Kidney epithelial cell (primary cell): ENCODE results near the gene CLK2. TPM values are rescaled to one million over a fixed set of nuclear protein-coding genes. Genes with fewer than 3 reads are reported as not detected.

Source experiments
- DNase-seq: peaks from one replicate; pipeline ENCODE4 v3.0.0-alpha.2; 2010; ENCODE audit warnings: low read depth
- H3K27me3 ChIP-seq: 2 replicates; pipeline ENCODE4 v1.6.0; 2011; ENCODE audit warnings: low read length; ENCODE audit not compliant: control insufficient read depth, insufficient read depth
- H3K36me3 ChIP-seq: 2 replicates; pipeline ENCODE4 v1.5.1; 2011; ENCODE audit warnings: low read length; ENCODE audit not compliant: control insufficient read depth, insufficient read depth
- H3K4me3 ChIP-seq: 2 replicates; pipeline ENCODE4 v1.5.1; 2011; ENCODE audit warnings: low read depth, mild to moderate bottlenecking, control low read depth, low read length
- CTCF ChIP-seq: IDR thresholded peaks from 2 replicates; pipeline ENCODE4 v1.5.1; 2011; ENCODE audit warnings: mild to moderate bottlenecking, moderate library complexity, low read length, control low read depth, inconsistent platforms; ENCODE audit not compliant: insufficient read depth, poor library complexity, severe bottlenecking
- total RNA-seq: library from RNA; depleted of rRNA; stranded (reverse); fragments of >200 nt; gene quantifications from 2 replicates; pipeline ENCODE4 v1.2.3, GENCODE V29; 2015

The CLK2 gene
- total RNA-seq, 1 donor from 2014 or later = 21.7 TPM

- no peak for DNase-seq
- H3K27me3 ChIP-seq = no peaks in the 10 kb centered on the region
- peak; percentile 31 for TF ChIP-seq CTCF
- peak overlapping the region; percentile 70 for H3K4me3 ChIP-seq
- no peaks in the 10 kb centered on the region for H3K36me3 ChIP-seq
Observed at GRCh38 chr1:155277902-155278688, 4.8 kb upstream of the CLK2 start.

GRCh38 chr1:155277070-155277901 is 4.0 kb upstream of the CLK2 start, which contains the start of gene HCN3:
HCN3 (plus strand) TSS chr1:155277463; CDS start chr1:155277591, 128 bp downstream.
- peak; percentile 75 for DNase-seq
- H3K27me3 ChIP-seq = no peaks in the 10 kb centered on the region
- peak within 1 kb of the TSS; percentile 70 for H3K4me3 ChIP-seq
- H3K36me3 ChIP-seq = no peaks in the 10 kb centered on the region
- peak; percentile 34 for TF ChIP-seq CTCF

- Histone ChIP-seq H3K36me3 (peaks cover 9% of the 10 kb centered on the region), H3K27me3 (no peaks in the 10 kb centered on the region), H3K4me3 (peak overlapping the region; percentile 72)
- DNase-seq = no peak
- no peak for TF ChIP-seq CTCF
Observed at GRCh38 chr1:155272466-155273342, 600 bp downstream of the CLK2 start.

GRCh38 chr1:155269381-155269780 is 3.9 kb downstream of the CLK2 start:
- TF ChIP-seq CTCF = no peak
- Histone ChIP-seq H3K27me3 (no peaks in the 10 kb centered on the region), H3K4me3 (no peak overlapping the region), H3K36me3 (peaks cover 11% of the 10 kb centered on the region)
- DNase-seq = no peak

- Histone ChIP-seq H3K4me3 (no peak overlapping the region), H3K36me3 (peaks cover 11% of the 10 kb centered on the region), H3K27me3 (no peaks in the 10 kb centered on the region)
- DNase-seq = no peak
- no peak for TF ChIP-seq CTCF
Observed at GRCh38 chr1:155268630-155269029, 4.7 kb downstream of the CLK2 start.
